B cell (primary cell): Measurements from ENCODE around the gene CDS1.

ENCODE experiments used
- EZH2 ChIP-seq: IDR thresholded peaks from 2 replicates; pipeline ENCODE4 v1.6.1; 2012; ENCODE audit warnings: borderline replicate concordance, low read depth, mild to moderate bottlenecking, moderate library complexity, low read length; ENCODE audit not compliant: insufficient read depth, poor library complexity, severe bottlenecking
- TF ChIP-seq, protein P1 (sequence below): fragments of 200-600 bp; IDR thresholded peaks from one replicate; pipeline ENCODE4 v1.8.0; 2022; ENCODE audit warnings: antibody characterized with exemption, mild to moderate bottlenecking

DNA sequence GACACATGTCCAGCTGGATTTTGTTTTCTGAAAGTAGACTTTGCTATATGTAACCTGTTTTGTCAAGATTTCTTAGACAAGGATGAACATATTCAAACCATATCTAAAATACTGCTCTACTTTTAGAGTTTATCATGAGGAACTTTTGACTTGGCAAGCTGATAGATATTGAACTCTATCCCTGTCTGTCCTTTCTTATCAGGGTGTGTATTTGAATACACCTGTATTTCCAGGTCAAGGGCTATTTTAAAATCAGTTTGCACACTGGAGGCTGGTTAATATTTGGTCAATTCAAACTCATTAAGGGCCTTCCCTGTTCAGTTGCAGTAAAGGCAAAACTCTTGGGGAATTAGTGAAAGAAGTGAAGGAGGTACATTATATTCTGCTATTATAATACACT lies 2.3 kb downstream of the CDS1 start:
- TF ChIP-seq, protein P1, sequence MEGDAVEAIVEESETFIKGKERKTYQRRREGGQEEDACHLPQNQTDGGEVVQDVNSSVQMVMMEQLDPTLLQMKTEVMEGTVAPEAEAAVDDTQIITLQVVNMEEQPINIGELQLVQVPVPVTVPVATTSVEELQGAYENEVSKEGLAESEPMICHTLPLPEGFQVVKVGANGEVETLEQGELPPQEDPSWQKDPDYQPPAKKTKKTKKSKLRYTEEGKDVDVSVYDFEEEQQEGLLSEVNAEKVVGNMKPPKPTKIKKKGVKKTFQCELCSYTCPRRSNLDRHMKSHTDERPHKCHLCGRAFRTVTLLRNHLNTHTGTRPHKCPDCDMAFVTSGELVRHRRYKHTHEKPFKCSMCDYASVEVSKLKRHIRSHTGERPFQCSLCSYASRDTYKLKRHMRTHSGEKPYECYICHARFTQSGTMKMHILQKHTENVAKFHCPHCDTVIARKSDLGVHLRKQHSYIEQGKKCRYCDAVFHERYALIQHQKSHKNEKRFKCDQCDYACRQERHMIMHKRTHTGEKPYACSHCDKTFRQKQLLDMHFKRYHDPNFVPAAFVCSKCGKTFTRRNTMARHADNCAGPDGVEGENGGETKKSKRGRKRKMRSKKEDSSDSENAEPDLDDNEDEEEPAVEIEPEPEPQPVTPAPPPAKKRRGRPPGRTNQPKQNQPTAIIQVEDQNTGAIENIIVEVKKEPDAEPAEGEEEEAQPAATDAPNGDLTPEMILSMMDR = no peak
- no peak for TF ChIP-seq EZH2
